GM12878 (cell line): ENCODE results near the gene OR2B2. TPM values are rescaled to one million over a fixed set of nuclear protein-coding genes. Genes with fewer than 3 reads are reported as not detected.
A peak's percentile ranks its signal among the peaks of the same experiment; 100 is the strongest.

ENCODE experiments used
- ATF7 ChIP-seq: fragments of 450-650 bp; IDR thresholded peaks from 2 replicates; pipeline ENCODE4 v1.6.1; 2016; ENCODE audit warnings: low read depth, mild to moderate bottlenecking
- BHLHE40 ChIP-seq, 2 experiments: fragments of 450-650 bp in 1 of 2; IDR thresholded peaks; 2 replicates each; pipeline ENCODE4 v1.6.1; 2011 to 2017; ENCODE audit warnings: low read depth in 2 of 2, borderline replicate concordance in 1 of 2, improper control_type of control experiment in 1 of 2, low read length in 1 of 2, mild to moderate bottlenecking in 1 of 2
- CHD2 ChIP-seq: IDR thresholded peaks from 2 replicates; pipeline ENCODE4 v1.6.1; 2011; ENCODE audit warnings: low read depth, low read length, improper control_type of control experiment, borderline replicate concordance
- CUX1 ChIP-seq: IDR thresholded peaks from 2 replicates; pipeline ENCODE4 v1.6.1; 2012; ENCODE audit warnings: improper control_type of control experiment, low read depth, low read length; ENCODE audit not compliant: insufficient replicate concordance
- ELK1 ChIP-seq: IDR thresholded peaks from 2 replicates; pipeline ENCODE4 v1.6.1; 2012; ENCODE audit warnings: low read depth, low read length, improper control_type of control experiment
- IRF4 ChIP-seq: IDR thresholded peaks from 2 replicates; pipeline ENCODE4 v1.6.1; 2011; ENCODE audit warnings: low read depth, low read length
- KDM1A ChIP-seq: fragments of 200-600 bp; sonication (generic); IDR thresholded peaks from 2 replicates; pipeline ENCODE4 v1.6.1; 2016; ENCODE audit warnings: borderline replicate concordance
- MYB ChIP-seq: fragments of 150-350 bp; IDR thresholded peaks from 2 replicates; pipeline ENCODE4 v1.6.1; 2014; ENCODE audit warnings: mild to moderate bottlenecking, low read depth, low read length, borderline replicate concordance
- PAX8 ChIP-seq: fragments of 450-650 bp; IDR thresholded peaks from 2 replicates; pipeline ENCODE4 v1.6.1; 2017; ENCODE audit warnings: mild to moderate bottlenecking, moderate library complexity
- RFX5 ChIP-seq: IDR thresholded peaks from 2 replicates; pipeline ENCODE4 v1.6.1; 2011; ENCODE audit warnings: low read depth, low read length, improper control_type of control experiment
- SREBF1 ChIP-seq: IDR thresholded peaks from 2 replicates; pipeline ENCODE4 v1.6.1; 2012; ENCODE audit warnings: mild to moderate bottlenecking, low read length
- TBL1XR1 ChIP-seq: IDR thresholded peaks from 2 replicates; pipeline ENCODE4 v1.6.1; 2012; ENCODE audit warnings: low read depth, low read length, improper control_type of control experiment
- ZNF207 ChIP-seq: fragments of 450-650 bp; IDR thresholded peaks from 2 replicates; pipeline ENCODE4 v1.6.1; 2014; ENCODE audit warnings: antibody characterized with exemption, mild to moderate bottlenecking, borderline replicate concordance
- ZNF217 ChIP-seq: fragments of 450-650 bp; IDR thresholded peaks from 2 replicates; pipeline ENCODE4 v1.6.1; 2017; ENCODE audit warnings: antibody characterized with exemption, mild to moderate bottlenecking
- polyA plus RNA-seq, 11 experiments: library from polyadenylated mRNA; depleted of rRNA in 4 of 11; unstranded in 6 of 11; stranded (reverse) in 5 of 11; fragments of >200 nt; fragmentation: Nextera tagmentation in 4 of 11; fragmentation: Illumina TruSeq in 1 of 11; extraction: Ambion mirVana in 4 of 11; extraction: Trizol in 1 of 11; gene quantifications; 1 replicate in 1 of 11; 2 replicates in 10 of 11; pipeline versions ENCODE4 v1.2.1 to v1.2.3, GENCODE V29; 2011 to 2016; ENCODE audit warnings: inconsistent platforms in 2 of 11, missing spikeins in 2 of 11, low read depth in 1 of 11
- total RNA-seq, 4 experiments: library from RNA; depleted of rRNA in 3 of 4; stranded (reverse); fragments of >200 nt in 3 of 4; fragmentation: Illumina TruSeq in 1 of 4; extraction: Trizol in 1 of 4; gene quantifications; 2 replicates each; pipeline versions ENCODE4 v1.2.1 to v1.2.3, GENCODE V29; 2013 to 2021
- TF ChIP-seq, protein P1 (sequence below): fragments of 150-350 bp; IDR thresholded peaks from 2 replicates; pipeline ENCODE4 v1.6.1; 2014; ENCODE audit warnings: mild to moderate bottlenecking, low read depth, low read length
- TF ChIP-seq, protein P2 (sequence below): fragments of 450-650 bp; IDR thresholded peaks from 2 replicates; pipeline ENCODE4 v1.6.1; 2018; ENCODE audit warnings: mild to moderate bottlenecking, low read depth, moderate library complexity; ENCODE audit not compliant: partially characterized antibody
- TF ChIP-seq, protein P3 (sequence below): IDR thresholded peaks from 2 replicates; pipeline ENCODE4 v1.6.1; 2011; ENCODE audit warnings: low read depth, low read length, improper control_type of control experiment, borderline replicate concordance

Gene OR2B2
- total and polyA plus RNA-seq, 10 of the 15 experiments (the other 5 are each of a cell fraction or from before 2014, with no cell fraction given) = not detected

GRCh38 chr6:27893836-27894807, 18.1 kb downstream of the OR2B2 start (continued):
- TF ChIP-seq, protein P1, sequence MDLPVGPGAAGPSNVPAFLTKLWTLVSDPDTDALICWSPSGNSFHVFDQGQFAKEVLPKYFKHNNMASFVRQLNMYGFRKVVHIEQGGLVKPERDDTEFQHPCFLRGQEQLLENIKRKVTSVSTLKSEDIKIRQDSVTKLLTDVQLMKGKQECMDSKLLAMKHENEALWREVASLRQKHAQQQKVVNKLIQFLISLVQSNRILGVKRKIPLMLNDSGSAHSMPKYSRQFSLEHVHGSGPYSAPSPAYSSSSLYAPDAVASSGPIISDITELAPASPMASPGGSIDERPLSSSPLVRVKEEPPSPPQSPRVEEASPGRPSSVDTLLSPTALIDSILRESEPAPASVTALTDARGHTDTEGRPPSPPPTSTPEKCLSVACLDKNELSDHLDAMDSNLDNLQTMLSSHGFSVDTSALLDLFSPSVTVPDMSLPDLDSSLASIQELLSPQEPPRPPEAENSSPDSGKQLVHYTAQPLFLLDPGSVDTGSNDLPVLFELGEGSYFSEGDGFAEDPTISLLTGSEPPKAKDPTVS = no peak
- TF ChIP-seq ZNF207 = no peak
- no peak for TF ChIP-seq CUX1
- TF ChIP-seq RFX5 = no peak
- TF ChIP-seq KDM1A = no peak
- TF ChIP-seq, protein P2, sequence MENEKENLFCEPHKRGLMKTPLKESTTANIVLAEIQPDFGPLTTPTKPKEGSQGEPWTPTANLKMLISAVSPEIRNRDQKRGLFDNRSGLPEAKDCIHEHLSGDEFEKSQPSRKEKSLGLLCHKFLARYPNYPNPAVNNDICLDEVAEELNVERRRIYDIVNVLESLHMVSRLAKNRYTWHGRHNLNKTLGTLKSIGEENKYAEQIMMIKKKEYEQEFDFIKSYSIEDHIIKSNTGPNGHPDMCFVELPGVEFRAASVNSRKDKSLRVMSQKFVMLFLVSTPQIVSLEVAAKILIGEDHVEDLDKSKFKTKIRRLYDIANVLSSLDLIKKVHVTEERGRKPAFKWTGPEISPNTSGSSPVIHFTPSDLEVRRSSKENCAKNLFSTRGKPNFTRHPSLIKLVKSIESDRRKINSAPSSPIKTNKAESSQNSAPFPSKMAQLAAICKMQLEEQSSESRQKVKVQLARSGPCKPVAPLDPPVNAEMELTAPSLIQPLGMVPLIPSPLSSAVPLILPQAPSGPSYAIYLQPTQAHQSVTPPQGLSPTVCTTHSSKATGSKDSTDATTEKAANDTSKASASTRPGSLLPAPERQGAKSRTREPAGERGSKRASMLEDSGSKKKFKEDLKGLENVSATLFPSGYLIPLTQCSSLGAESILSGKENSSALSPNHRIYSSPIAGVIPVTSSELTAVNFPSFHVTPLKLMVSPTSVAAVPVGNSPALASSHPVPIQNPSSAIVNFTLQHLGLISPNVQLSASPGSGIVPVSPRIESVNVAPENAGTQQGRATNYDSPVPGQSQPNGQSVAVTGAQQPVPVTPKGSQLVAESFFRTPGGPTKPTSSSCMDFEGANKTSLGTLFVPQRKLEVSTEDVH = peak; percentile 65
- TF ChIP-seq IRF4 = no peak
- TF ChIP-seq, protein P3, sequence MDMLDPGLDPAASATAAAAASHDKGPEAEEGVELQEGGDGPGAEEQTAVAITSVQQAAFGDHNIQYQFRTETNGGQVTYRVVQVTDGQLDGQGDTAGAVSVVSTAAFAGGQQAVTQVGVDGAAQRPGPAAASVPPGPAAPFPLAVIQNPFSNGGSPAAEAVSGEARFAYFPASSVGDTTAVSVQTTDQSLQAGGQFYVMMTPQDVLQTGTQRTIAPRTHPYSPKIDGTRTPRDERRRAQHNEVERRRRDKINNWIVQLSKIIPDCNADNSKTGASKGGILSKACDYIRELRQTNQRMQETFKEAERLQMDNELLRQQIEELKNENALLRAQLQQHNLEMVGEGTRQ = no peak
- TF ChIP-seq PAX8 = no peak
- peak; percentile 69; the same call in 1 of the 2 replicates for TF ChIP-seq CHD2
- TF ChIP-seq ZNF217 = no peak
- TF ChIP-seq BHLHE40 (IDR thresholded peaks at IDR 0.05; ENCODE audit: borderline replicate concordance in 1 of 2, low read depth in 2 of 2, low read length in 1 of 2) = no peak; a peak in 1 of 4 replicates
- no peak for TF ChIP-seq ATF7
- no peak for TF ChIP-seq TBL1XR1
- TF ChIP-seq SREBF1 = no peak
- TF ChIP-seq ELK1 = no peak
- TF ChIP-seq MYB = no peak
